HepG2 (cell line): ENCODE results near the gene ROBO3. TPM values are rescaled to one million over a fixed set of nuclear protein-coding genes. Genes with fewer than 3 reads are reported as not detected.

Experiments used
- ATF6 ChIP-seq: sonication (generic); formaldehyde crosslinking; conservative IDR thresholded peaks from 2 replicates; pipeline ENCODE4 v1.4.0; 2020; ENCODE audit warnings: missing genetic modification reagents
- ATRX ChIP-seq: sonication (generic); formaldehyde crosslinking; IDR thresholded peaks from 2 replicates; pipeline ENCODE4 v1.4.0; 2020; ENCODE audit warnings: missing genetic modification reagents, borderline replicate concordance
- BRD4 ChIP-seq: sonication (generic); formaldehyde crosslinking; IDR thresholded peaks from 2 replicates; pipeline ENCODE4 v1.4.0; 2020; ENCODE audit warnings: missing genetic modification reagents
- DDIT3 ChIP-seq: sonication (generic); formaldehyde crosslinking; IDR thresholded peaks from 2 replicates; pipeline ENCODE4 v1.4.0; 2020; ENCODE audit warnings: mild to moderate bottlenecking, missing genetic modification reagents
- HDAC2 ChIP-seq: sonication (generic); formaldehyde crosslinking; IDR thresholded peaks from 2 replicates; pipeline ENCODE4 v1.4.0; 2020; ENCODE audit warnings: missing genetic modification reagents
- HNRNPUL1 ChIP-seq: fragments of 200-400 bp; formaldehyde crosslinking; IDR thresholded peaks from 2 replicates; pipeline ENCODE4 v1.6.1; 2017; ENCODE audit warnings: low read depth, mild to moderate bottlenecking, low read length, moderate library complexity
- KDM5A ChIP-seq: fragments of 200-600 bp; sonication (generic); IDR thresholded peaks from 2 replicates; pipeline ENCODE4 v1.7.0; 2018; ENCODE audit warnings: antibody characterized with exemption, mild to moderate bottlenecking, low read length, borderline replicate concordance
- MXI1 ChIP-seq: IDR thresholded peaks from 3 replicates; pipeline ENCODE4 v1.6.1; 2012; ENCODE audit warnings: low read depth, low read length, inconsistent platforms, borderline replicate concordance
- PHF20 ChIP-seq: sonication (generic); formaldehyde crosslinking; IDR thresholded peaks from 2 replicates; pipeline ENCODE4 v1.5.0; 2020; ENCODE audit warnings: mild to moderate bottlenecking, missing genetic modification reagents
- TCF7 ChIP-seq: sonication (generic); IDR thresholded peaks from 2 replicates; pipeline ENCODE4 v1.6.1; 2016; ENCODE audit warnings: antibody characterized with exemption, low read depth
- TIGD3 ChIP-seq: sonication (generic); formaldehyde crosslinking; IDR thresholded peaks from 2 replicates; pipeline ENCODE4 v1.5.1; 2020; ENCODE audit warnings: mild to moderate bottlenecking, missing genetic modification reagents, borderline replicate concordance
- ZBTB3 ChIP-seq: sonication (generic); formaldehyde crosslinking; IDR thresholded peaks from 2 replicates; pipeline ENCODE4 v1.4.0; 2020; ENCODE audit warnings: low read depth, mild to moderate bottlenecking, moderate library complexity, missing genetic modification reagents, borderline replicate concordance
- ZEB1 ChIP-seq: IDR thresholded peaks from 2 replicates; pipeline ENCODE4 v1.6.1; 2012; ENCODE audit warnings: mild to moderate bottlenecking, low read depth, inconsistent platforms; ENCODE audit not compliant: insufficient replicate concordance
- ZNF256 ChIP-seq: sonication (generic); formaldehyde crosslinking; conservative IDR thresholded peaks from 2 replicates; pipeline ENCODE4 v1.4.0; 2020; ENCODE audit warnings: missing genetic modification reagents
- ZNF275 ChIP-seq: sonication (generic); formaldehyde crosslinking; IDR thresholded peaks from 2 replicates; pipeline ENCODE4 v1.8.0; 2022; ENCODE audit warnings: missing genetic modification reagents, mild to moderate bottlenecking, inconsistent platforms, borderline replicate concordance
- ZNF564 ChIP-seq: sonication (generic); formaldehyde crosslinking; IDR thresholded peaks from 2 replicates; pipeline ENCODE4 v1.8.1; 2023; ENCODE audit warnings: mild to moderate bottlenecking, missing genetic modification reagents
- ZNF572 ChIP-seq: sonication (generic); formaldehyde crosslinking; IDR thresholded peaks from 2 replicates; pipeline ENCODE4 v1.5.1; 2020; ENCODE audit warnings: mild to moderate bottlenecking, missing genetic modification reagents
- ZNF776 ChIP-seq: sonication (generic); formaldehyde crosslinking; IDR thresholded peaks from 2 replicates; pipeline ENCODE4 v1.4.0; 2020; ENCODE audit warnings: mild to moderate bottlenecking, missing genetic modification reagents
- ZNF83 ChIP-seq: sonication (generic); formaldehyde crosslinking; IDR thresholded peaks from 2 replicates; pipeline ENCODE4 v1.4.0; 2020; ENCODE audit warnings: missing genetic modification reagents, mild to moderate bottlenecking, borderline replicate concordance
- polyA plus RNA-seq, 8 experiments: library from polyadenylated mRNA; depleted of rRNA in 3 of 8; stranded (reverse) in 7 of 8; unstranded in 1 of 8; fragments of >200 nt; fragmentation: Illumina TruSeq in 4 of 8; extraction: Trizol in 4 of 8; gene quantifications; 2 replicates each; pipeline versions ENCODE4 v1.2.1 to v1.2.3, GENCODE V29; 2011 to 2016; ENCODE audit warnings: low read depth in 4 of 8, missing spikeins in 1 of 8, mixed read lengths in 1 of 8; ENCODE audit not compliant: insufficient read depth in 1 of 8
- total RNA-seq, 5 experiments: library from RNA; depleted of rRNA; stranded (reverse); fragments of >200 nt; fragmentation: Illumina TruSeq; extraction: Trizol; gene quantifications; 2 replicates each; pipeline ENCODE4 v1.2.3, GENCODE V29; 2016; ENCODE audit warnings: low read depth in 1 of 5
- TF ChIP-seq, protein P1 (sequence below): sonication (generic); formaldehyde crosslinking; IDR thresholded peaks from 2 replicates; pipeline ENCODE4 v1.8.1; 2023; ENCODE audit warnings: mild to moderate bottlenecking, missing genetic modification reagents
- TF ChIP-seq, protein P2 (sequence below): sonication (generic); formaldehyde crosslinking; IDR thresholded peaks from 2 replicates; pipeline ENCODE4 v1.4.0; 2020; ENCODE audit warnings: mild to moderate bottlenecking, low read depth, missing genetic modification reagents

Gene ROBO3
- total and polyA plus RNA-seq, 2 of the 13 experiments (the other 11 are each of a cell fraction or from before 2014, with no cell fraction given): 0.07 to 2.4 TPM

GRCh38 chr11:124882339-124883071, 17.3 kb downstream of the ROBO3 start (continued):
- TF ChIP-seq, protein P1, sequence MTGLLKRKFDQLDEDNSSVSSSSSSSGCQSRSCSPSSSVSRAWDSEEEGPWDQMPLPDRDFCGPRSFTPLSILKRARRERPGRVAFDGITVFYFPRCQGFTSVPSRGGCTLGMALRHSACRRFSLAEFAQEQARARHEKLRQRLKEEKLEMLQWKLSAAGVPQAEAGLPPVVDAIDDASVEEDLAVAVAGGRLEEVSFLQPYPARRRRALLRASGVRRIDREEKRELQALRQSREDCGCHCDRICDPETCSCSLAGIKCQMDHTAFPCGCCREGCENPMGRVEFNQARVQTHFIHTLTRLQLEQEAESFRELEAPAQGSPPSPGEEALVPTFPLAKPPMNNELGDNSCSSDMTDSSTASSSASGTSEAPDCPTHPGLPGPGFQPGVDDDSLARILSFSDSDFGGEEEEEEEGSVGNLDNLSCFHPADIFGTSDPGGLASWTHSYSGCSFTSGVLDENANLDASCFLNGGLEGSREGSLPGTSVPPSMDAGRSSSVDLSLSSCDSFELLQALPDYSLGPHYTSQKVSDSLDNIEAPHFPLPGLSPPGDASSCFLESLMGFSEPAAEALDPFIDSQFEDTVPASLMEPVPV (CRISPR knock-in tag): no peak; the same call in 1 of the 2 replicates
- TF ChIP-seq TCF7: peak; percentile 68; the same call in 1 of the 2 replicates
- no peak for TF ChIP-seq TIGD3 (CRISPR knock-in tag)
- TF ChIP-seq MXI1: no peak
- TF ChIP-seq BRD4: no peak
- TF ChIP-seq, protein P2, sequence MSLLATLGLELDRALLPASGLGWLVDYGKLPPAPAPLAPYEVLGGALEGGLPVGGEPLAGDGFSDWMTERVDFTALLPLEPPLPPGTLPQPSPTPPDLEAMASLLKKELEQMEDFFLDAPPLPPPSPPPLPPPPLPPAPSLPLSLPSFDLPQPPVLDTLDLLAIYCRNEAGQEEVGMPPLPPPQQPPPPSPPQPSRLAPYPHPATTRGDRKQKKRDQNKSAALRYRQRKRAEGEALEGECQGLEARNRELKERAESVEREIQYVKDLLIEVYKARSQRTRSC (CRISPR knock-in tag): no peak
- TF ChIP-seq ZNF256 (CRISPR knock-in tag): no peak
- no peak for TF ChIP-seq ZNF275 (CRISPR knock-in tag)
- no peak for TF ChIP-seq ZNF83
- TF ChIP-seq ZNF572 (CRISPR knock-in tag): no peak
- TF ChIP-seq DDIT3 (CRISPR knock-in tag): no peak
- TF ChIP-seq ATRX: no peak
- TF ChIP-seq ZEB1: no peak
- peak; percentile 67 for TF ChIP-seq HDAC2 (CRISPR knock-in tag)
- TF ChIP-seq HNRNPUL1: no peak
- TF ChIP-seq ZNF564 (CRISPR knock-in tag): no peak
- no peak; the same call in 1 of the 2 replicates for TF ChIP-seq PHF20
- no peak for TF ChIP-seq KDM5A
- no peak for TF ChIP-seq ZBTB3 (CRISPR knock-in tag)
- TF ChIP-seq ZNF776 (CRISPR knock-in tag): no peak
- TF ChIP-seq ATF6 (CRISPR knock-in tag): no peak
